Stimulated activated CD4-positive, alpha-beta T cell treated with anti-CD3 and anti-CD28 coated beads, Interleukin-1b, Interleukin-23, amount 100 ng/mL, for 48 hours (primary cell): ENCODE results near the gene AGAP4.
"Not testable (repeated sequence)": the region's sequence is repeated elsewhere in the genome, so short reads cannot be mapped to it uniquely, and the experiment has no call there.

Experiments
- DNase-seq: peaks from one replicate; pipeline ENCODE4 v3.0.0-alpha.2; 2020

AGAP4 gene

DNA sequence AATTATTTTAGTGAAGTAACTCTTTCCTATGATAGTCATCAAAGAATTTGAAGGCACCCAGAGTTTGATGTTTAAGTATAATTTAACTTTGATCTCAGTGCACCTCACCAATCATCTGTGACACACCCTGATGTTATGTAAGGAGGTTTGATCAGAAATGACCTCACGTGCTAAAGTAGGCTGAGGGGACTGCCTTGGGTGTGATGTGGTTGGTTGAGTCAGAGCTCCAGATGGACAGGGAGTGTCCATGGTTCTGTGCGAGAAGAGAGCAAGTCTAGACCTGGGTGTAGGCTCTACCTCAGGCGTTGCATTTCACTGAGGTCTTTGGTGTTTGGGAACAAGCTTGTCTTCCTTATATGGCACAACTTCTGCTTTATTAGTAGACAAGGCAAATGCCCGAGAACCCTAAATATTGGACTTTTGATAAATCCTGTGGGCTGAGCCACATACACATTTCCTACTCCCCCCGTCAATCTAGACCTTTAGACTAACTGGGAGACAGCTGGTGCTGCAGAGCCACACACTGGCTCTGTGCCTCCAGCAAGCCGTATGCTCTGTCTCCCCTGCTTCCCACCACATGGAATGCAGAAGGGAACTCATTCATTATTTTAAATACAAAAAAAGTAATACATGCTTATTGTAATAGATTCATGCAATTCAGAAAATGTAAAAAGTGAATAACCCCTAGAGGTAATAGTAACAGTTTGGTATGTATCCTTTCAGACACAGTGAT, 56.4 kb downstream of the AGAP4 start:
- not testable (repeated sequence) for DNase-seq

DNA sequence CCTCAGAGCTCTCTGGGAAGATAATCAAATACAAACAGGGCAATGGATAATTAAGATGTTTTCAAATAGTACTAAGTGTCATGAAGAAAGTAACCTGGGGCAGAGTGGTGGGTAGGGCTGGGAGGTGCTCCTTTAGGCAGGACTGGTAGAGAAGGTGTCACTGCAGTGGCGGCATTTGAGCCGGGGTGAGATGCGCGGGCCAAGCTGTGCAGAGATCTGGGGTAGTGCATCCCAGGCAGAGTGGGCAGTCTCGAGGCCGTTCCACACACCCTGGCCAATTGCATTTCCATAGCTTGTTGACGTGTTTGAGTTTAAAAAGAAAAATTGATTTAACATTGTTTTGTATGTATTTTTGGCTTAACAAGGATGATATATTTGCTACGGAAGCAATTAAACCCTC, 57.3 kb downstream of the AGAP4 start:
- not testable (repeated sequence) for DNase-seq

DNA sequence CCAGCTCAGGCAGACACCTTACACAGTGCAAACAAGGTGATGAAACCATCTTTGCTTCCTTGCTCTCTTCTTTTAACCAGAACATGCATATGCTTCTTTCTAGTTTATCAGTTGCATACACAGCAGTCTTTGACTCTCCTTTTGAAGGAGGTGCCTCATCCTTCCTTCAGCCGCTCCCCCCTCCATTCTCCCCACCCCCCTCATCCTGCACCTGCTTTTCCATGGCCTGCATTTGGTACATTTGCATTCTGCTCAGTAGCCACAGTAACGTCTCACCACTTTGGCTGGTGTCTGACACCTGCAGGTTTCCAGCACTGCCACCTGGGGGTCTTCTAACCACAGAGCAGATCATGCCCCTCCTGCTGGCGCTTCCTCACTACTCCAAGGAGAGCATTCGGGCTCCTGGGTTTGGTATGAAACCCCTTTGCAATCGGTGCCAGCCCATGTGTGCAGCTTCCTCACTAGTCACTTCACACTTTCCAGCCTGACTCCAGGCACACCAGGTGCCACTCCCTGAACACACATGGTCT, 60.0 kb downstream of the AGAP4 start:
- DNase-seq, result not testable (repeated sequence)

DNA sequence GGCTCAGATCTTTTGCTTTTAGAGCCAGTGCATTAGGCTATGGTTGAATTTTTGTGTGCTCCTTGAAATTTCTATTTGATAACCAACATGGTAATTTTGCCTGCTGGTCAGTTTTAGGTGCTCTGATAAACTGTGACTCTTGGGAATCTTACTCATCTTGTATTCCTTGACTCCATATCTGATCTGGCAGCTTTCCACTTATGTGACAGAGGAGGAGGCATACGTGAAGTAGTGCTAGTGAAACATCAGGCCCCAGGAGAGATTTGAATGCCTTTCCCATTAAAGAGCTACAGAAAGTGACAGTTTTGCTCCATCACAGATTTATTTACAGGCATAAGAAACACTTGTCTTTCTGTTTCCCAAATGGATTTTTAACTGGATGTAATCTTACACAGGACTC, 61.1 kb downstream of the AGAP4 start:
- not testable (repeated sequence) for DNase-seq
